Measurements from ENCODE around the gene ACSS2.

ACSS2 gene

DNA sequence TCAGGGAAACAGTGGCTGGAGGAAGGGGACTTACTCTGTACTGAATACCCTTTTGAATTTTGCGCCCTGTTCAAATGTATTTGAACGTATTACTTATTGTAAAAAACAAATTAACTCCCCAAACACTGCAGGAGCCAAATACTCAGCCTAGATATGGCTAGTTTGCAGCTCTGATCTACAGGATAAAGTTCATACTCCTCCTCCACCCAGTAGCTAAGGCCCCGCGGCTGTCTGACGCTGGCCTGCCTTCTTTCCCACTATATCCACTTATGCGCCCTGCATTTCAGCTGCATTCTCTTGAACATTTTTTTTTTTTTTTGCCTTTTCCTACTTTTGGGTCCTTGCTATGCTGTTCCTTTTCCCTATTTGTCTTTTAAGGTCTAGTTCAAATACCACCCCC, 72.7 kb downstream of the ACSS2 start:
- TF ChIP-seq CSDC2 (CRISPR knock-in tag; IDR thresholded peaks at IDR 0.05) (no peak), OSR1 (CRISPR knock-in tag; IDR thresholded peaks at IDR 0.05) (no peak), TOX (CRISPR knock-in tag; IDR thresholded peaks at IDR 0.05; ENCODE audit: borderline replicate concordance) (no peak), ARNTL (CRISPR knock-in tag; IDR thresholded peaks at IDR 0.05; ENCODE audit: borderline replicate concordance, low read depth) (no peak), ZC3H10 (CRISPR knock-in tag; IDR thresholded peaks at IDR 0.05) (no peak), ZNF70 (CRISPR knock-in tag; IDR thresholded peaks at IDR 0.05) (no peak), ZNF565 (CRISPR knock-in tag; conservative IDR thresholded peaks at IDR 0.05; ENCODE audit: low read depth) (no peak)
- TF ChIP-seq, protein P1, sequence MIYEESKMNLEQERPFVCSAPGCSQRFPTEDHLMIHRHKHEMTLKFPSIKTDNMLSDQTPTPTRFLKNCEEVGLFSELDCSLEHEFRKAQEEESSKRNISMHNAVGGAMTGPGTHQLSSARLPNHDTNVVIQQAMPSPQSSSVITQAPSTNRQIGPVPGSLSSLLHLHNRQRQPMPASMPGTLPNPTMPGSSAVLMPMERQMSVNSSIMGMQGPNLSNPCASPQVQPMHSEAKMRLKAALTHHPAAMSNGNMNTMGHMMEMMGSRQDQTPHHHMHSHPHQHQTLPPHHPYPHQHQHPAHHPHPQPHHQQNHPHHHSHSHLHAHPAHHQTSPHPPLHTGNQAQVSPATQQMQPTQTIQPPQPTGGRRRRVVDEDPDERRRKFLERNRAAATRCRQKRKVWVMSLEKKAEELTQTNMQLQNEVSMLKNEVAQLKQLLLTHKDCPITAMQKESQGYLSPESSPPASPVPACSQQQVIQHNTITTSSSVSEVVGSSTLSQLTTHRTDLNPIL (CRISPR knock-in tag; IDR thresholded peaks at IDR 0.05; ENCODE audit: low read depth), result no peak
- TF ChIP-seq, protein P2, sequence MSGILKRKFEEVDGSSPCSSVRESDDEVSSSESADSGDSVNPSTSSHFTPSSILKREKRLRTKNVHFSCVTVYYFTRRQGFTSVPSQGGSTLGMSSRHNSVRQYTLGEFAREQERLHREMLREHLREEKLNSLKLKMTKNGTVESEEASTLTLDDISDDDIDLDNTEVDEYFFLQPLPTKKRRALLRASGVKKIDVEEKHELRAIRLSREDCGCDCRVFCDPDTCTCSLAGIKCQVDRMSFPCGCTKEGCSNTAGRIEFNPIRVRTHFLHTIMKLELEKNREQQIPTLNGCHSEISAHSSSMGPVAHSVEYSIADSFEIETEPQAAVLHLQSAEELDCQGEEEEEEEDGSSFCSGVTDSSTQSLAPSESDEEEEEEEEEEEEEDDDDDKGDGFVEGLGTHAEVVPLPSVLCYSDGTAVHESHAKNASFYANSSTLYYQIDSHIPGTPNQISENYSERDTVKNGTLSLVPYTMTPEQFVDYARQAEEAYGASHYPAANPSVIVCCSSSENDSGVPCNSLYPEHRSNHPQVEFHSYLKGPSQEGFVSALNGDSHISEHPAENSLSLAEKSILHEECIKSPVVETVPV (CRISPR knock-in tag; IDR thresholded peaks at IDR 0.05), result no peak
- no peak for ATAC-seq

DNA sequence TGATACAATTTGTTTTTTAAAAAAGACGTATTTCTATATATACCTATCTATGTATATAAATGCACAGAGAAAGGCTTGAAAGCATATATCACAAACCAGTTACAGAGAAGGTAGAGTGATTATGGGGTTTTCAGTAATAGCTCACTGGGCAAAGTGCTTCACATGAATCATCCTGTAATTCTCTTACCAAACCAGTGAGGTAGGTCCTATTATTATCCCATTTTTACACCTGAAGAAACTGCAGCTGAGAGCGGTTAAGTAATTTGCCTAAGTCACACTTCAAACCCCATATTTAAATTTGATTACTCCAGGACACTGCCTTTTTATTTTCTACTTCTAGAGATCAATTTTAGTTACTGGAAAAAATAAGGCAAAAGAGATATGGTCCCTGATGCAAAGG, 74.8 kb downstream of the ACSS2 start:
- ATAC-seq, result no peak
- TF ChIP-seq, protein P3, sequence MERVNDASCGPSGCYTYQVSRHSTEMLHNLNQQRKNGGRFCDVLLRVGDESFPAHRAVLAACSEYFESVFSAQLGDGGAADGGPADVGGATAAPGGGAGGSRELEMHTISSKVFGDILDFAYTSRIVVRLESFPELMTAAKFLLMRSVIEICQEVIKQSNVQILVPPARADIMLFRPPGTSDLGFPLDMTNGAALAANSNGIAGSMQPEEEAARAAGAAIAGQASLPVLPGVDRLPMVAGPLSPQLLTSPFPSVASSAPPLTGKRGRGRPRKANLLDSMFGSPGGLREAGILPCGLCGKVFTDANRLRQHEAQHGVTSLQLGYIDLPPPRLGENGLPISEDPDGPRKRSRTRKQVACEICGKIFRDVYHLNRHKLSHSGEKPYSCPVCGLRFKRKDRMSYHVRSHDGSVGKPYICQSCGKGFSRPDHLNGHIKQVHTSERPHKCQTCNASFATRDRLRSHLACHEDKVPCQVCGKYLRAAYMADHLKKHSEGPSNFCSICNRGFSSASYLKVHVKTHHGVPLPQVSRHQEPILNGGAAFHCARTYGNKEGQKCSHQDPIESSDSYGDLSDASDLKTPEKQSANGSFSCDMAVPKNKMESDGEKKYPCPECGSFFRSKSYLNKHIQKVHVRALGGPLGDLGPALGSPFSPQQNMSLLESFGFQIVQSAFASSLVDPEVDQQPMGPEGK (CRISPR knock-in tag; IDR thresholded peaks at IDR 0.05; ENCODE audit: borderline replicate concordance), result no peak
- TF ChIP-seq ZC3H10 (CRISPR knock-in tag; IDR thresholded peaks at IDR 0.05) (no peak), OSR1 (CRISPR knock-in tag; IDR thresholded peaks at IDR 0.05) (no peak), ZNF565 (CRISPR knock-in tag; conservative IDR thresholded peaks at IDR 0.05; ENCODE audit: low read depth) (no peak), TCF4 (CRISPR knock-in tag; IDR thresholded peaks at IDR 0.05; ENCODE audit: borderline replicate concordance) (no peak)

DNA sequence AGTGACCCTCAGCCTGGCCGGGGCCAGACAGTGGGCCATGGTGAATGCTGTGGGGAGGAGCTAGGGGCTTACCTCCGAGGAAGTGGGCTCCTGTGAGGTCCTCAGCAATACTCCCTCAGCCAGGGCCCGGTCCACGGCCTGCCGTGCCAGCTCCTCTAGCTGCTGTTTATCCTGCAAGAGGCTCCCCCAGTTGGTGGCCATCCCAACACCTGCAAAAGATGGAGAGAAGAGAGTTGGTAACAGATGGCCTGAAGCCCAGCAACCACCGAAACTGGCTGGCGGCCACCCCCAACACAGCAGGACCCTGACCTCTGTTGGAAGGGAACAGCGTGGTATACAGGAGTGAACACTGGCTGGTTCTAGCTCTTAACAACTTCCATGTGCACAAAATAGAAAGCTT, 75.2 kb downstream of the ACSS2 start:
- TF ChIP-seq, protein P2 (CRISPR knock-in tag; IDR thresholded peaks at IDR 0.05), result no peak
- no peak for TF ChIP-seq BACH2 (CRISPR knock-in tag; IDR thresholded peaks at IDR 0.05; ENCODE audit: borderline replicate concordance)
- TF ChIP-seq PPARA (CRISPR knock-in tag; IDR thresholded peaks at IDR 0.05; ENCODE audit: borderline replicate concordance), result no peak
- TF ChIP-seq, protein P4, sequence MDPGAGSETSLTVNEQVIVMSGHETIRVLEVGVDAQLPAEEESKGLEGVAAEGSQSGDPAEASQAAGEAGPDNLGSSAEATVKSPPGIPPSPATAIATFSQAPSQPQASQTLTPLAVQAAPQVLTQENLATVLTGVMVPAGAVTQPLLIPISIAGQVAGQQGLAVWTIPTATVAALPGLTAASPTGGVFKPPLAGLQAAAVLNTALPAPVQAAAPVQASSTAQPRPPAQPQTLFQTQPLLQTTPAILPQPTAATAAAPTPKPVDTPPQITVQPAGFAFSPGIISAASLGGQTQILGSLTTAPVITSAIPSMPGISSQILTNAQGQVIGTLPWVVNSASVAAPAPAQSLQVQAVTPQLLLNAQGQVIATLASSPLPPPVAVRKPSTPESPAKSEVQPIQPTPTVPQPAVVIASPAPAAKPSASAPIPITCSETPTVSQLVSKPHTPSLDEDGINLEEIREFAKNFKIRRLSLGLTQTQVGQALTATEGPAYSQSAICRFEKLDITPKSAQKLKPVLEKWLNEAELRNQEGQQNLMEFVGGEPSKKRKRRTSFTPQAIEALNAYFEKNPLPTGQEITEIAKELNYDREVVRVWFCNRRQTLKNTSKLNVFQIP (CRISPR knock-in tag; IDR thresholded peaks at IDR 0.05; ENCODE audit: borderline replicate concordance, low read depth), result no peak
- no peak for TF ChIP-seq SNAI2 (CRISPR knock-in tag; IDR thresholded peaks at IDR 0.05)
- no peak for TF ChIP-seq ZC3H10 (CRISPR knock-in tag; IDR thresholded peaks at IDR 0.05)
- TF ChIP-seq ZFP3 (CRISPR knock-in tag; IDR thresholded peaks at IDR 0.05), result no peak
- no peak for TF ChIP-seq ZFP30 (CRISPR knock-in tag; IDR thresholded peaks at IDR 0.05)
- no peak for TF ChIP-seq TOX (CRISPR knock-in tag; IDR thresholded peaks at IDR 0.05; ENCODE audit: borderline replicate concordance)
- TF ChIP-seq OSR1 (CRISPR knock-in tag; IDR thresholded peaks at IDR 0.05), result no peak
- no peak for TF ChIP-seq ZNF70 (CRISPR knock-in tag; IDR thresholded peaks at IDR 0.05)
- TF ChIP-seq ESRRG (CRISPR knock-in tag; IDR thresholded peaks at IDR 0.05), result no peak
- no peak for TF ChIP-seq ZNF8 (CRISPR knock-in tag; IDR thresholded peaks at IDR 0.05)
- TF ChIP-seq, protein P3 (CRISPR knock-in tag; IDR thresholded peaks at IDR 0.05; ENCODE audit: borderline replicate concordance), result no peak

More for the DNA sequence above, 75.2 kb downstream of the ACSS2 start:
- no peak for ATAC-seq

Data from SK-N-SH treated with all-trans-retinoic acid at 6 μM for 48 hours (cell line).